ENCODE measurements around the gene NOSTRIN.
"Not testable (repeated sequence)": the region's sequence is repeated elsewhere in the genome, so short reads cannot be mapped to it uniquely, and the experiment has no call there.

Gene NOSTRIN

DNA sequence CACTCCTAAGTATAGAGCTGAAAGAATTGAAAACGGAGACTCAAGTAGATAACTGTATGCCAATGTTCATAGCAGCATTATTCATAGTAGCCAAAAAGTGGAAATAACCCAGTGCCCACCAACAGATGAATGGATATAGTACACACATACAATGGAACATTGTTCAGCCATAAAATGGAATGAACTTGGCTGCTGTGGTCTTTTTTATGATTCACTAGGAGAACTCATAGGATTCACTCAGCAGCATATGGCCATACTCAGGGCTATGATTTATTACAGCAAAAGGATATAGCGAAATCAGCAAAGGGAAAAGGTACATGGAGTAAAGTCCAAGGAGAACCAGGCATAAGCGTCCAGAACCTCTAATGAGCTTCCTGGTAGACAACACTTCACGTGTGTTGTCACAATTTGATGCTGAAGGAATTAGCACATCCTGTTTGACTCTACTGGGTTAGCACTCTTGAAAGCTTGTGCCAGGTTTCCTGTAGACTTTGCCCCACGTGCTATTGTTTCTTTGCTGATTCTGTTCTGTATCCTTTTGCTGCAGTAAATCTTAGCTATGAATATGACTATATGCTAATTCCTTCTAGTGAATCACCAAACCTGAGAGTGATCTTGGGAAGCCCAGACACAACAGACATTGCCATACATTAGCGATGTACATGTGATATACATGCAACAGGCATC, 72.1 kb downstream of the NOSTRIN start:
- TF ChIP-seq, protein P1, sequence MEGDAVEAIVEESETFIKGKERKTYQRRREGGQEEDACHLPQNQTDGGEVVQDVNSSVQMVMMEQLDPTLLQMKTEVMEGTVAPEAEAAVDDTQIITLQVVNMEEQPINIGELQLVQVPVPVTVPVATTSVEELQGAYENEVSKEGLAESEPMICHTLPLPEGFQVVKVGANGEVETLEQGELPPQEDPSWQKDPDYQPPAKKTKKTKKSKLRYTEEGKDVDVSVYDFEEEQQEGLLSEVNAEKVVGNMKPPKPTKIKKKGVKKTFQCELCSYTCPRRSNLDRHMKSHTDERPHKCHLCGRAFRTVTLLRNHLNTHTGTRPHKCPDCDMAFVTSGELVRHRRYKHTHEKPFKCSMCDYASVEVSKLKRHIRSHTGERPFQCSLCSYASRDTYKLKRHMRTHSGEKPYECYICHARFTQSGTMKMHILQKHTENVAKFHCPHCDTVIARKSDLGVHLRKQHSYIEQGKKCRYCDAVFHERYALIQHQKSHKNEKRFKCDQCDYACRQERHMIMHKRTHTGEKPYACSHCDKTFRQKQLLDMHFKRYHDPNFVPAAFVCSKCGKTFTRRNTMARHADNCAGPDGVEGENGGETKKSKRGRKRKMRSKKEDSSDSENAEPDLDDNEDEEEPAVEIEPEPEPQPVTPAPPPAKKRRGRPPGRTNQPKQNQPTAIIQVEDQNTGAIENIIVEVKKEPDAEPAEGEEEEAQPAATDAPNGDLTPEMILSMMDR (IDR thresholded peaks at IDR 0.05; ENCODE audit: low read depth, low read length, missing control alignments) = no peak
- no peak for DNase-seq (ENCODE audit: low read depth)
- H3K4me3 ChIP-seq (ENCODE audit: low read depth, low read length) = no peak overlapping the region

DNA sequence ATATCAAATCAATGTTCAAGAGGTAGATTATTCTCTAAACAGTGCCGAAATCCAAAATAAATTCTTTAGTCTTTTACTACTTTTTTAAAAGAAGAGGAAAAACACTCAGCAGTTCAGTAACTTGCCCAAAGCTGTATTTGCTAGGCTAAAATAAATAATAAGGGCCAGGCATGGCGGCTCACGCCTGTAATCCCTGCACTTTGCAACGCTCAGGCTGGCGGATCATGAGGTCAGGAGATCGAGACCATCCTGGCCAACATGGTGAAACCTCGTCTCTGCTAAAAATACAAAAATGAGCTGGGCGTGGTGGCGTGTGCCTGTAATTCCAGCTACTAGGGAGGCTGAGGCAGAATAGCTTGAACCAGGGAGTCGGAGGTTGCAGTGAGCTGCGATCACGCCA, 79.7 kb downstream of the NOSTRIN start:
- not testable (repeated sequence) for DNase-seq (ENCODE audit: low read depth); H3K4me3 ChIP-seq (ENCODE audit: low read depth, low read length)

DNA sequence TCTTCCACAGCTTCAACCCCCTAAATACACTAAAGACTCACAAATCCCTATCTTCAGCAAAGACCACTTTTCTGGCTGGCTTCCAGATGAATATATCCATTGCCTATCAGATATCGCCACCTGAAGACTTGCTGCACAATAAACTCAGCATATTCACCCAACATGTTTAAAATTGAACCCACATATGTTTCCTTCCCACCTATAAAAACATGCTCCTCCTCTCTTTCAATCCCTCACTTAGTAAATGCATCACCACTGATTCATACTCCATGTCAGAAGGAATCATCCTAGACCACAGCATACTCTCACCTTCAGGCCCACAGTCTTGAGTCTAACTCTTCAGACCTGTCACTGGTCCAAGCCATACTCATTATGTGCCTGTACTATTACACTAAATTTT, 82.5 kb downstream of the NOSTRIN start:
- H3K4me3 ChIP-seq (ENCODE audit: low read depth, low read length) = no peak overlapping the region
- no peak for DNase-seq (ENCODE audit: low read depth)
- TF ChIP-seq, protein P1 (IDR thresholded peaks at IDR 0.05; ENCODE audit: low read depth, low read length, missing control alignments) = no peak

GRCh38 chr2:168889635-168890005, 87.2 kb downstream of the NOSTRIN start:
- DNase-seq (ENCODE audit: low read depth) = no peak
- H3K4me3 ChIP-seq (ENCODE audit: low read depth, low read length) = peak overlapping the region; percentile 83
- TF ChIP-seq, protein P1 (IDR thresholded peaks at IDR 0.05; ENCODE audit: low read depth, low read length, missing control alignments) = no peak

DNA sequence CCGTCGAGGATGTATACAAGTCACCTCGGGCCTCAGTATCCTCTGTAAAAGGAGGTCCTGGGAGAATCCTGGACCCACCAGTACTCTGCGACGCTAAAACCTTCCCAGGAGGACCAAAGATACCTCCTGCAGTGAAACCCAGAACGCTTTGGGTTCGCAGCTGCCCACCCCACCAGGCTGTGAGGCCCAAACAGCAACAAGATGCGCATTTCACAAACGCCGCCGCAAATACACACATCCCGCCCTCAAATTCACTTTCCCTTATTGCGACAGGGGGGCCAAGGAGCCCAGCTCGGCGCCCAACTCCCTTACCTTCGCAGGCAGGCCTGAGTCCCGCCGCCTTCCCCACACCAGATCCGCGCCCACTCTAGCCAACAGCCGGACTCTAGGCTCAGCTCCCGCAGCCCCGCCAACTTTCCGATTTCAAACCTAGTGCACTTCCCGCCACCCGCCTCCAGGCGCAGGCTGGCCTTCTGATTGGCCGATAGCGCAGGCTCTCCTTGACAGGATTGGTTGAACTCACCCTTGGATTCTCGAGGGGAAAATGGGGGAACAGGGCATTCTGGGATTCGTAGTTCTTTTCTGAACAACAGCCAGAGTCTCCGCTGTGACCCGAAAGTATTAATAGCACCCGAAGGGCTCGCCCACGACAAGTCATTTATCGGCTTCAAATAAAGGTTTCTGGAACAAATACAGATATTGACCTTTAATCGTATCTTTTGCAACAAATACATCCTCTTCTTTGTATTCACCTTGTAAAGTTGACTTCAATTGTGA, 87.8 kb downstream of the NOSTRIN start, which contains the start of gene SPC25:
Gene SPC25 (minus strand): TSS at position 425 of the 777 bp plus-strand sequence. CDS start 911 bp downstream, outside the sequence.
- DNase-seq (ENCODE audit: low read depth) = peak; percentile 86
- TF ChIP-seq, protein P1 (IDR thresholded peaks at IDR 0.05; ENCODE audit: low read depth, low read length, missing control alignments) = no peak
- peak within 1 kb of the TSS; percentile 83 for H3K4me3 ChIP-seq (ENCODE audit: low read depth, low read length)

DNA sequence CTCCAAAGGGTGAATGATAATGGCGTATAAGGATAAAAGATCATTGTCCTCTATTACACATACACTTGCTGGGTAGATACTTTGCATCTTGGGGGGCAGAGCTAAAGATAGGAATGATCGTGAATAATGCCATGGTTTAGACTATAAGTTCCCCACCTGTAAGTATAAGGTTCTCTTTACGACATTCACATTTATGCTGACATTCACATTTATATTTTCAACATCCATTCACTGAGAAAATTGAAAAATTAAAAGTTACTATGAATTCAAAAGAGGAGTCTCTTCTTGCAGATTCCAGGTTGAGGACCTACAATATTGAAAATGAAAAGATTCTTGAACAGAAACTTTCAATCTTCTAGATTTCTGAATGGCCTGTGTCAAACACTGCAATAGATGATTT, 89.9 kb downstream of the NOSTRIN start:
- TF ChIP-seq, protein P1 (IDR thresholded peaks at IDR 0.05; ENCODE audit: low read depth, low read length, missing control alignments) = no peak
- H3K4me3 ChIP-seq (ENCODE audit: low read depth, low read length) = no peak overlapping the region
- DNase-seq (ENCODE audit: low read depth) = no peak

GRCh38 chr2:168894101-168894500, 91.7 kb downstream of the NOSTRIN start:
- TF ChIP-seq, protein P1 (IDR thresholded peaks at IDR 0.05; ENCODE audit: low read depth, low read length, missing control alignments) = no peak
- no peak overlapping the region for H3K4me3 ChIP-seq (ENCODE audit: low read depth, low read length)
- no peak for DNase-seq (ENCODE audit: low read depth)

All from GM12864 (cell line).